ENCODE measurements around the gene FBXL14. TPM values are rescaled to one million over a fixed set of nuclear protein-coding genes. Genes with fewer than 3 reads are reported as not detected.

FBXL14 gene
- total and polyA plus RNA-seq, 9 of the 15 experiments (the other 6 are each of a cell fraction or from before 2014, with no cell fraction given): 0.13 to 9.8 (median 3.3) TPM

DNA sequence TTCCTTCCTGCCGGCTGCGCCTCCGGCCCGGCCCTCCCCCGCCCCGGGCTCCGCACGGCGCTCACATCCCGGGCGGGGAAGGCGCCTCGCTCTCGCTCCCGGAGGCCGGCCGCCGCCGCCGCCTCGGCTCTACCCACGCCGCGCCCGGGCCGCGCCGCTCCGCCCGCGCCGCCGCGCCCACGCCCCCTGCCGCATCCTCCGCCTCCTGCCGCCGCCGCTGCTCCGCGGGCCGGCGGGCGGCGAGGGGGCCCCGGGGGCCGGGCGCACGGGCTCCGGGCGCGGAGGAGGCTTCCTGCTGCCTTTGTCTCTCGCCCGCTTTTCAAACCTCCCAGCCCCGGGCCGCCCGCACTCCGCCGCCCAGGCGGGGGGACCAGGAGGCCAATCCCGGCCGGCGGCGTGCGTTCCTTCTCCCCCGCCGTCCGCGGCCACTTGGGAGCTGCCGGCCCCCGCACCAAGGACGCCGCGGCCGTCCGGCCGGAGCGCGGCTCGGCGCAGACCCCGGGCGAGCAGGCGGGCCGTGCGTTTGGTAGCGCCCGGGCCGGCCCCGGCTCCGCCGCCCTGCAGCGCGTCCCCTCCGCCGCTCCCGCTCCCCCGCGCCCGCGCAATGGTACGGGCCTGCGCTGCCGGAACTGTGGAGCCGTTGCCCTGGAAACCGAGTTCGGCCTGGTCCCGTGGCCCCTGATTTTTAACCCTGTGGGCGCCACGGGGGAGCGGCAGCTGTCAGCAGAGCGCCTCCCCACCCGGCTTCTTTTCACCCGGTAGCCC is at the start of gene FBXL14 (continued):
- TF ChIP-seq, protein P1, sequence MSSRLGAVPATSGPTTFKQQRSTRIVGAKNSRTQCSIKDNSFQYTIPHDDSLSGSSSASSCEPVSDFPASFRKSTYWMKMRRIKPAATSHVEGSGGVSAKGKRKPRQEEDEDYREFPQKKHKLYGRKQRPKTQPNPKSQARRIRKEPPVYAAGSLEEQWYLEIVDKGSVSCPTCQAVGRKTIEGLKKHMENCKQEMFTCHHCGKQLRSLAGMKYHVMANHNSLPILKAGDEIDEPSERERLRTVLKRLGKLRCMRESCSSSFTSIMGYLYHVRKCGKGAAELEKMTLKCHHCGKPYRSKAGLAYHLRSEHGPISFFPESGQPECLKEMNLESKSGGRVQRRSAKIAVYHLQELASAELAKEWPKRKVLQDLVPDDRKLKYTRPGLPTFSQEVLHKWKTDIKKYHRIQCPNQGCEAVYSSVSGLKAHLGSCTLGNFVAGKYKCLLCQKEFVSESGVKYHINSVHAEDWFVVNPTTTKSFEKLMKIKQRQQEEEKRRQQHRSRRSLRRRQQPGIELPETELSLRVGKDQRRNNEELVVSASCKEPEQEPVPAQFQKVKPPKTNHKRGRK (tag; IDR thresholded peaks at IDR 0.05): no peak
- TF ChIP-seq NRF1 (conservative IDR thresholded peaks at IDR 0.05 in 1 of 2, IDR thresholded peaks at IDR 0.05 in 1 of 2): peak; percentile 62 to 72; a peak in 2 of 4 replicates
- peak; percentile 51 for TF ChIP-seq HMGN3 (IDR thresholded peaks at IDR 0.05; ENCODE audit: borderline replicate concordance, extremely low read depth, insufficient read length, low read depth, low read length)
- TF ChIP-seq ZBTB8A (IDR thresholded peaks at IDR 0.05; ENCODE audit: partially characterized antibody): no peak
- TF ChIP-seq CC2D1A (IDR thresholded peaks at IDR 0.05): no peak
- TF ChIP-seq NCOA6 (IDR thresholded peaks at IDR 0.05): no peak
- TF ChIP-seq, protein P2, sequence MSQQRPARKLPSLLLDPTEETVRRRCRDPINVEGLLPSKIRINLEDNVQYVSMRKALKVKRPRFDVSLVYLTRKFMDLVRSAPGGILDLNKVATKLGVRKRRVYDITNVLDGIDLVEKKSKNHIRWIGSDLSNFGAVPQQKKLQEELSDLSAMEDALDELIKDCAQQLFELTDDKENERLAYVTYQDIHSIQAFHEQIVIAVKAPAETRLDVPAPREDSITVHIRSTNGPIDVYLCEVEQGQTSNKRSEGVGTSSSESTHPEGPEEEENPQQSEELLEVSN (IDR thresholded peaks at IDR 0.05; ENCODE audit: borderline replicate concordance in 1 of 2, extremely low read depth in 1 of 2, insufficient read depth in 1 of 2, insufficient read length in 1 of 2, low read depth in 1 of 2, low read length in 1 of 2, poor library complexity in 1 of 2, severe bottlenecking in 1 of 2): peak in 1 of 2 experiments; percentile 13
- no peak for TF ChIP-seq ZNF431 (CRISPR knock-in tag; IDR thresholded peaks at IDR 0.05)
- TF ChIP-seq, protein P3, sequence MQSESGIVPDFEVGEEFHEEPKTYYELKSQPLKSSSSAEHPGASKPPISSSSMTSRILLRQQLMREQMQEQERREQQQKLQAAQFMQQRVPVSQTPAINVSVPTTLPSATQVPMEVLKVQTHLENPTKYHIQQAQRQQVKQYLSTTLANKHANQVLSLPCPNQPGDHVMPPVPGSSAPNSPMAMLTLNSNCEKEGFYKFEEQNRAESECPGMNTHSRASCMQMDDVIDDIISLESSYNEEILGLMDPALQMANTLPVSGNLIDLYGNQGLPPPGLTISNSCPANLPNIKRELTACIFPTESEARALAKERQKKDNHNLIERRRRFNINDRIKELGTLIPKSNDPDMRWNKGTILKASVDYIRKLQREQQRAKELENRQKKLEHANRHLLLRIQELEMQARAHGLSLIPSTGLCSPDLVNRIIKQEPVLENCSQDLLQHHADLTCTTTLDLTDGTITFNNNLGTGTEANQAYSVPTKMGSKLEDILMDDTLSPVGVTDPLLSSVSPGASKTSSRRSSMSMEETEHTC (IDR thresholded peaks at IDR 0.05): peak; percentile 63; the same call in 1 of the 2 replicates
- no peak for TF ChIP-seq ZNF444 (CRISPR knock-in tag; IDR thresholded peaks at IDR 0.05)
- TF ChIP-seq TAF7 (tag; IDR thresholded peaks at IDR 0.05): no peak
- no peak; the same call in none of the 2 replicates for TF ChIP-seq RB1 (IDR thresholded peaks at IDR 0.05; ENCODE audit: low read depth)
- peak; percentile 59 for TF ChIP-seq RBFOX2 (IDR thresholded peaks at IDR 0.05; ENCODE audit: low read depth, low read length)
- TF ChIP-seq, protein P4, sequence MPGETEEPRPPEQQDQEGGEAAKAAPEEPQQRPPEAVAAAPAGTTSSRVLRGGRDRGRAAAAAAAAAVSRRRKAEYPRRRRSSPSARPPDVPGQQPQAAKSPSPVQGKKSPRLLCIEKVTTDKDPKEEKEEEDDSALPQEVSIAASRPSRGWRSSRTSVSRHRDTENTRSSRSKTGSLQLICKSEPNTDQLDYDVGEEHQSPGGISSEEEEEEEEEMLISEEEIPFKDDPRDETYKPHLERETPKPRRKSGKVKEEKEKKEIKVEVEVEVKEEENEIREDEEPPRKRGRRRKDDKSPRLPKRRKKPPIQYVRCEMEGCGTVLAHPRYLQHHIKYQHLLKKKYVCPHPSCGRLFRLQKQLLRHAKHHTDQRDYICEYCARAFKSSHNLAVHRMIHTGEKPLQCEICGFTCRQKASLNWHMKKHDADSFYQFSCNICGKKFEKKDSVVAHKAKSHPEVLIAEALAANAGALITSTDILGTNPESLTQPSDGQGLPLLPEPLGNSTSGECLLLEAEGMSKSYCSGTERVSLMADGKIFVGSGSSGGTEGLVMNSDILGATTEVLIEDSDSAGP (CRISPR knock-in tag; IDR thresholded peaks at IDR 0.05): no peak
- TF ChIP-seq SIX5 (IDR thresholded peaks at IDR 0.05; ENCODE audit: borderline replicate concordance in 1 of 2, insufficient read depth in 1 of 2, low read depth in 1 of 2, low read length in 2 of 2): 0 out of 4 replicates have a peak, but pooled peaks of 1 of the 2 experiments have one; percentile 0
- TF ChIP-seq NR3C1 (CRISPR knock-in tag; IDR thresholded peaks at IDR 0.05): no peak
- TF ChIP-seq RFX1 (IDR thresholded peaks at IDR 0.05): peak; percentile 89
- no peak for TF ChIP-seq ZNF77 (CRISPR knock-in tag; IDR thresholded peaks at IDR 0.05)
- TF ChIP-seq, protein P5, sequence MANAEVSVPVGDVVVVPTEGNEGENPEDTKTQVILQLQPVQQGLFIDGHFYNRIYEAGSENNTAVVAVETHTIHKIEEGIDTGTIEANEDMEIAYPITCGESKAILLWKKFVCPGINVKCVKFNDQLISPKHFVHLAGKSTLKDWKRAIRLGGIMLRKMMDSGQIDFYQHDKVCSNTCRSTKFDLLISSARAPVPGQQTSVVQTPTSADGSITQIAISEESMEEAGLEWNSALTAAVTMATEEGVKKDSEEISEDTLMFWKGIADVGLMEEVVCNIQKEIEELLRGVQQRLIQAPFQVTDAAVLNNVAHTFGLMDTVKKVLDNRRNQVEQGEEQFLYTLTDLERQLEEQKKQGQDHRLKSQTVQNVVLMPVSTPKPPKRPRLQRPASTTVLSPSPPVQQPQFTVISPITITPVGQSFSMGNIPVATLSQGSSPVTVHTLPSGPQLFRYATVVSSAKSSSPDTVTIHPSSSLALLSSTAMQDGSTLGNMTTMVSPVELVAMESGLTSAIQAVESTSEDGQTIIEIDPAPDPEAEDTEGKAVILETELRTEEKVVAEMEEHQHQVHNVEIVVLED (CRISPR knock-in tag; IDR thresholded peaks at IDR 0.05): peak; percentile 33; the same call in 1 of the 2 replicates
- 0 out of 2 replicates have a peak, but pooled peaks have one; percentile 27 for TF ChIP-seq MTA3 (IDR thresholded peaks at IDR 0.05; ENCODE audit: borderline replicate concordance)
